ENCODE measurements around the gene ZBED5.
"Not testable (repeated sequence)": the region's sequence is repeated elsewhere in the genome, so short reads cannot be mapped to it uniquely, and the experiment has no call there.

The ZBED5 gene

DNA sequence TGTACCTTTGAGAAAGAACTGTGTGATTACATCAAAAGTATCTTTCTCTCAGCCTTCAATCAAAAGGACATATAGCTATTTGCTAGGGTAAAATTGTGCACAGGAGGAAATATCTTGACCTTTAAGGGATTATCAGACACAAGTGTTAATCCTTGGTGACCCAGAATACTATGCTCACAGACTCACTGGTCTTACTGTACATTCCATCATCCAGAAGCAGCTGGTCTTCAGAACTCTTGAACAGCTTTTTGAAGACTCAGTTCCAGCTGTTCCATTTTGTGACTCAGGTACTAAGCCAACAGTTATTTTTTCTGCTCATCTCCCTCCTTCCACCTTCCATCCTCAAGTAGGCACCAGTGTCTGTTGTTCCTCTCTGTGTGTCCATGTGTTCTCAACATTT, 19.8 kb downstream of the ZBED5 start:
- no peak for DNase-seq (ENCODE audit: low read depth in 2 of 2)

- not testable (repeated sequence) for DNase-seq (ENCODE audit: low read depth in 2 of 2)
Observed at GRCh38 chr11:10836884-10837283, 21.0 kb downstream of the ZBED5 start.

GRCh38 chr11:10829139-10829538, 28.7 kb downstream of the ZBED5 start:
- no peak for DNase-seq (ENCODE audit: low read depth in 2 of 2)

DNA sequence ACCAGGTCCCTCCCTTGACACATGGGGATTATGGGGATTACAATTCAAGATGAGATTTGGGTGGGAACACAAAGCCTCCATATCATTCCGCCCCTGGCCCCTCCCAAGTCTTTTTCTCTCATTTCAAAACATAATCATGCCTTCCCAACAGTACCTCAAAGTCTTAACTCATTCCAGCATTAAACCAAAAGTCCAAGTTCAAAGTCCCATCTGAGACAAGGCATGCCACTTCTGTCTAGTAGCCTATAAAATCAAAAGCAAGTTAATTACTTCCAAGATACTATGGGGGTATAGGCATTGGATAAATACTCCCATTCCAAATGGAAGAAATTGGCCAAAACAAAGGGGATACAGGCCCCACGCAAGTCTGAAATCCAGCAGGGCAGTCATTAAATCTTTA, 29.5 kb downstream of the ZBED5 start:
- no peak for DNase-seq (ENCODE audit: low read depth in 2 of 2)

DNA sequence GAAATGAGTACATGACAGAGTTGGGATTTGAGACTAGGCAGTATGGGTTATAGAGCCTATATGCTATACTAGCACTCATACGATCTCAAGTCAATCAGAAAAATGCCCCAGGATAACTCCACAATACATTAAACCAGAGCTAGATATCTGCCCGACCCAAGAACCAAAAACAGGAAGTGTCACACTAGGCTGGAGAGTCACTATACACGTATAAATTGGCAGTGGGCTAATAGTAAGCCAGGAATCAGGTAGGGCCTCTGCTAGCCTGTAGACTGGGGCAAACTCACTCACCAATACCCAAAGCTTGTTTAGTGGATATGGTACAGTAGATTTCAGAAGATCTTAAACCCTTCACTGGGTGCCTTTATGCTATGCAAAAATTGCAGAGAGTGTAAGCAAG, 33.0 kb downstream of the ZBED5 start:
- no peak for DNase-seq (ENCODE audit: low read depth in 2 of 2)

GRCh38 chr11:10823152-10823579, 34.7 kb downstream of the ZBED5 start:
- no peak for DNase-seq (ENCODE audit: low read depth in 2 of 2)

- not testable (repeated sequence) for DNase-seq (ENCODE audit: low read depth in 2 of 2)
Observed at GRCh38 chr11:10822491-10822890, 35.4 kb downstream of the ZBED5 start.

GRCh38 chr11:10818594-10818993, 39.3 kb downstream of the ZBED5 start:
- DNase-seq (ENCODE audit: low read depth in 2 of 2), result no peak

DNA sequence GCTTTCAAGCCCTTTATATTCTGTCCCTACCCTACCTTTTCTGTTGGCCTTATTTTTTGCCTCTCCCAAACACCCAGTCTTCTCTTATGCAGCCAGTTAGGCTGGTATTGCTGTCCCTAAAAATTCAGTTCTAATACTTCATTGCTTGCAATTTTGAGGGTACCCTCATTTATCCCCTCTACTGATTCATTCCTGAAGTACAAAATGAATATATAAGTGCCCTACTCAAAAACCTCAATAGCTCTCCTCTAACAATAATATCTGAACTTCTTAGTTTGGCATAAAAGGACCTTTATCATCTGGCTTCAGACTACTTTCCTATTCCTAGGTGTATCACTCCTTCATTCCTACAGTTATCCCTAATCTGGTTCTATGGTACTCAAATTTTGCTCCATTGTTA, 43.9 kb downstream of the ZBED5 start:
- DNase-seq (ENCODE audit: low read depth in 2 of 2), result no peak

DNA sequence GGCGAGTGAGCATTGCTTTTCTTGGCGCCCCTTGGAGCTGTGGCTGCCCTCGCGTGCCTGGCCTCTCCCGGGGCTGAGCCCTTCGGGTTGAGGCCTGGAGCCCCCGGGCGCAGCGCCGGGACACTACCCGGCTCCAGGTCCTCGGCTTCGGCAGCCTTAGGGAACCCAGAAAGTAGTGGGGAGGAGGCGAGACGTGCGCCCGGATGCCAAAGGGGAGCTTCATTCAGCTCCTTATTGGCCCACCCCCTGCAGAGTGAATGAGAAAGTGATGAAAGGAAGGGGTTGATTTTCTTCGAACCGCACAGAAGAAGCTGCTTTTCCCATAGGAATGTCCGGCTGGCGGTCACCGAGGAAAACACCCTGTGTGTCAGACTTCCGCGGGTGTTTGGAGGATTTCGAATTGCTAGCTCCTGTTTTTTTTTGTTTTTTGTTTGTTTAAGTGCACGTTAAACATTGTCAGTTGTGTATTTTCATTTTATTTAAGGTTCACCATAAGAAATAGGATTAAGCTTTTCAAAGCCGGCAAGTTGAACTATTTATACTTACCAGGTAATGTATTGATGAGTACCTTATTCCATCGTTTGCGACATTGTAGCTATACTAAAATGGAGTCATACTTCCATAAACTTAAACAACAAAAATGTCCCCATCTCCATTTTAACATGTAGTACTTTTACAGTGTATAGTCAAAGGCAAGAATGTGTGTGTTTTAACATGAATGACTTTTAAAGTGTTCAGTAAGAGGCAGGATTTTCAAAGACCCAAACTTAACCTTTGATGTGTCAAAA, 48.3 kb downstream of the ZBED5 start:
- DNase-seq (ENCODE audit: low read depth in 2 of 2), result no peak

DNA sequence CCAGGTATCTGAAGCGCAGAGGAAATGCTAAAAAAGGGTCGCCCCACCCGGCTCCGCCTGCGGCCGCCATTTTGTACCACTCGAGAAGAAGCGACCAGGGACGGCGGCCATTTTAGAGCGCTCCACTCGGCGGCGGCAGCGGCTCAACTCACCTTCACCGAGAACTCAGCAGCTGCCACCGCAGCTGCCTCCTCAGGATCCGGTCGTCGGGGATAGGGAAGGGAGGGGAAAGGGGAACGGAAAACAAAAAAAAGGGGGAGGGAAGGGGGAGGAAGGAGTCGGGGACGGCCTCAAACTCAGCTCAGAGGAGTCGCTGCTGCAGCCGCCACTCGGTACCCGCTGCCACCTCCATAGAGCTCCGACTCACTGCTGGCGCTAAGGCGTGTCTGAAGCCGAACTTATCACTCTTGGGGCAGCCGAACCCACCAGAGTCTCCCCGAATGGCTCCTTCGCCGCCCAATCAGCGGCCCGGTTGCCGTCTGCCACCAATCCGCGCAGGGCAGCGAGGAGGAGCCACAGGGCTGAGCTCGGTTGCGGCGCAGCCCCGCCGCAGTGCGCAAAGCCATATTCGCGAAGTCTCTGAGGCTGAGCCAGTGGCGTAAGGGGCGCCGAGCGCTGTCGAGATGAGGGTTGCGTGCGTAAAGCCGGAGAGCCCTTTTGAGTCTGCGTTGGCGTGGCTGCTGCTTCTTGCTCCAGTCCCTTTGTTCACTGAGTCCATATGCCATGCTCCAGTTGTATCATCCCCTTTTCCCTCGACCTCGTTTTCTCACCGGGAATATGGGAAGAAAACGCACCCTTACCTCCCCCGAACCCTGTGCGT, 49.1 kb downstream of the ZBED5 start, which contains the start of gene EIF4G2:
Gene EIF4G2 (minus strand): TSS at position 374 of the 820 bp plus-strand sequence.
- DNase-seq (ENCODE audit: low read depth in 2 of 2), result peak; percentile 93 to 96

GRCh38 chr11:10808235-10808552, 49.7 kb downstream of the ZBED5 start:
- DNase-seq (ENCODE audit: low read depth in 2 of 2), result peak in 1 of 2 donors; percentile 5

DNA sequence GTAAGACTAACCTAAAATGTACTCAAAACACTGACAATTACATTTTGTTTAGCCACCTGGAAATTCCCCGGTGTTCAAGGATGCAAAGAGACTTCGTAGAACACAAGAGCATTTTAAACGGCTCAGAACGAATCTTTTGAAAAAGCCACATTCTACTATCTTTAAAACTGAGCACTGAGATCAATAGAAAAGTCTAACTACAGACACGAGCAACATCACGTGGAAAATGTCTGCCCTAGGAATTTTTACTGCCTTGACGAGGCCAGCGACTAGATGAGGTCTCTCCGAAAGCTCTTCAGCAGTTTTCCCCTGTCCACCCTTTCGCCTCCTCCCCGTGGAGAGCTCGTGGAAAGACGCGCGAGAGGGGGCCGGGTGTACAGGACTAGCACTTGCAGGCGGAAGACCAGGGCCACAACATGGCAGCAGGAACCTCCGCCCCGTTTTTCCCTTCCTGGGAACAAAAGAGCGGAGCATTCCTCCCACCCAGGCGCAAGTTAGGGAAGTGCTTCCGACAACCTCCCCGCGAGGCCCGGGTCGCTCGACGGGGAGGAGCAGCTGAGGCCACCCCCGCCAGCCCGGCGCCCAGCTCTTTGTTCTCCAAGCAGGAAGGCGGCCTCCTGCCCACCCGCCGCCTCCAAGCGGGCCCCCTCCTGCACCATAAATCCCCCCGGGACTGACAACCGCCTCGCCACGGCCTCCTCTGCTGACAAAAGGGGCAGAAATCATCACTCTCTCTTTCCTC, 50.2 kb downstream of the ZBED5 start:
- peak; percentile 17 to 25 for DNase-seq (ENCODE audit: low read depth in 2 of 2)

GRCh38 chr11:10806206-10806605, 51.6 kb downstream of the ZBED5 start:
- DNase-seq (ENCODE audit: low read depth in 2 of 2), result no peak

- DNase-seq (ENCODE audit: low read depth in 2 of 2), result no peak
Observed at GRCh38 chr11:10805741-10806140, 52.1 kb downstream of the ZBED5 start.

GRCh38 chr11:10803676-10804075, 54.2 kb downstream of the ZBED5 start:
- DNase-seq (ENCODE audit: low read depth in 2 of 2), result no peak
